RWPE2 (cell line): ENCODE results near the gene DDRGK1.
"Not testable (repeated sequence)": the region's sequence is repeated elsewhere in the genome, so short reads cannot be mapped to it uniquely, and the experiment has no call there.

Experiments
- ATAC-seq: fragments of 200-7000 bp; cut with Tn5 transposase; 3 replicates; pipeline ENCODE4 v1.9.1; 2021; ENCODE audit warnings: low read depth
- DNase-seq: peaks from one replicate; pipeline ENCODE4 v3.0.0-alpha.2; 2020; ENCODE audit warnings: low spot score
- H3K27ac ChIP-seq: fragments of 450-650 bp; 2 replicates; pipeline ENCODE4 v1.5.1; 2017; ENCODE audit warnings: mild to moderate bottlenecking; ENCODE audit not compliant: poor library complexity, severe bottlenecking
- H3K27me3 ChIP-seq: fragments of 250-450 bp; sonication (Bioruptor Pico); 2 replicates; pipeline ENCODE4 v1.5.1; 2021; ENCODE audit warnings: mild to moderate bottlenecking, moderate library complexity; ENCODE audit not compliant: insufficient read depth, poor library complexity, severe bottlenecking
- H3K36me3 ChIP-seq: fragments of 250-450 bp; sonication (Bioruptor Pico); 2 replicates; pipeline ENCODE4 v1.5.1; 2020; ENCODE audit warnings: low read depth, mild to moderate bottlenecking, moderate library complexity
- H3K4me1 ChIP-seq: fragments of 250-450 bp; sonication (Bioruptor Pico); 2 replicates; pipeline ENCODE4 v1.5.1; 2021; ENCODE audit warnings: mild to moderate bottlenecking, moderate library complexity; ENCODE audit not compliant: insufficient read depth, poor library complexity, severe bottlenecking
- H3K4me3 ChIP-seq: fragments of 250-450 bp; sonication (Bioruptor Pico); 2 replicates; pipeline ENCODE4 v1.5.1; 2021; ENCODE audit warnings: mild to moderate bottlenecking, moderate library complexity; ENCODE audit not compliant: severe bottlenecking
- H3K9me3 ChIP-seq: fragments of 250-450 bp; sonication (Bioruptor Pico); 2 replicates; pipeline ENCODE4 v1.5.1; 2021; ENCODE audit warnings: mild to moderate bottlenecking, moderate library complexity; ENCODE audit not compliant: severe bottlenecking
- CTCF ChIP-seq: fragments of 450-650 bp; IDR thresholded peaks from one replicate; pipeline ENCODE4 v1.5.1; 2017; ENCODE audit warnings: mild to moderate bottlenecking, moderate library complexity; ENCODE audit not compliant: poor library complexity, severe bottlenecking

Gene DDRGK1

GRCh38 chr20:3156811-3157619 is 47.5 kb downstream of the DDRGK1 start:
- ATAC-seq (no peak), DNase-seq (no peak)
- no peaks in the 10 kb centered on the region for H3K9me3 ChIP-seq
- H3K36me3 ChIP-seq = peaks cover 17% of the 10 kb centered on the region
- H3K27ac ChIP-seq = no peak overlapping the region
- no peaks in the 10 kb centered on the region for H3K27me3 ChIP-seq
- peaks cover 7% of the 10 kb centered on the region for H3K4me1 ChIP-seq
- no peak overlapping the region for H3K4me3 ChIP-seq
- no peak for TF ChIP-seq CTCF

GRCh38 chr20:3152057-3152644 is 52.3 kb downstream of the DDRGK1 start:
- H3K36me3 ChIP-seq = peaks cover 43% of the 10 kb centered on the region
- not testable (repeated sequence) for H3K4me1 ChIP-seq, H3K9me3 ChIP-seq, DNase-seq, H3K4me3 ChIP-seq, ATAC-seq, H3K27ac ChIP-seq, H3K27me3 ChIP-seq

- Histone ChIP-seq H3K4me1 (no peaks in the 10 kb centered on the region), H3K36me3 (peaks cover 49% of the 10 kb centered on the region), H3K27ac (no peak overlapping the region), H3K27me3 (no peaks in the 10 kb centered on the region), H3K4me3 (no peak overlapping the region), H3K9me3 (no peaks in the 10 kb centered on the region)
- DNase-seq (no peak), ATAC-seq (no peak)
- TF ChIP-seq CTCF = no peak
Observed at GRCh38 chr20:3150908-3151307, 53.6 kb downstream of the DDRGK1 start.

- H3K36me3 ChIP-seq = peaks cover 46% of the 10 kb centered on the region
- TF ChIP-seq CTCF = no peak
- no peak for ATAC-seq
Observed at GRCh38 chr20:3146732-3147341, 57.6 kb downstream of the DDRGK1 start.

GRCh38 chr20:3141757-3142156 is 62.7 kb downstream of the DDRGK1 start:
- Histone ChIP-seq H3K9me3 (no peaks in the 10 kb centered on the region), H3K27me3 (no peaks in the 10 kb centered on the region), H3K36me3 (peaks cover 24% of the 10 kb centered on the region), H3K27ac (no peak overlapping the region), H3K4me1 (no peaks in the 10 kb centered on the region), H3K4me3 (no peak overlapping the region)
- DNase-seq (no peak), ATAC-seq (no peak)
- no peak for TF ChIP-seq CTCF

More at GRCh38 chr20:3146732-3147341, 57.6 kb downstream of the DDRGK1 start:
- H3K9me3 ChIP-seq = no peaks in the 10 kb centered on the region
- H3K27me3 ChIP-seq = no peaks in the 10 kb centered on the region
- no peaks in the 10 kb centered on the region for H3K4me1 ChIP-seq
- no peak overlapping the region for H3K4me3 ChIP-seq
- H3K27ac ChIP-seq = no peak overlapping the region
- DNase-seq = no peak
